ENCODE measurements around the gene TMEM184A.
"Not testable (repeated sequence)": the region's sequence is repeated elsewhere in the genome, so short reads cannot be mapped to it uniquely, and the experiment has no call there.

Gene TMEM184A

DNA sequence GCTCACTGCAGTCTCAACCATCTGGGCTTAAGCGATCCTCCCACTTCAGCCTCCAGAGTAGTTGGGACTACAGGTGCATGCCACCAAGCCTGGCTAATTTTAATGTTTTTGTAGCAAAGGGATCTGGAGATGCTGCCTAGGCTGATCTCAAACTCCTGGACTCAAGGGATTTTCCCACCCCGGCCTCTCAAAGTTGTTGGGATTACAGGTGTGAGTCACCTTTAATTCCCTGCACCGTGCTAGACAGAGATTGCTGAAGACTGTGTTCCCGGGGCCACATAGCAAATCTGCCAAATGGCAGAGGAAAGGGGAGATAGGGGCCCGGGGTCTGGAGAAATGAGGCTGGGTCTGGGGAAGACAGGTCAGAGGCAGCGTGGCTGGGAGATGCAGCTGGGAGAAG lies 34.5 kb upstream of the TMEM184A start:
- no peak for DNase-seq (ENCODE audit: low read depth)

DNA sequence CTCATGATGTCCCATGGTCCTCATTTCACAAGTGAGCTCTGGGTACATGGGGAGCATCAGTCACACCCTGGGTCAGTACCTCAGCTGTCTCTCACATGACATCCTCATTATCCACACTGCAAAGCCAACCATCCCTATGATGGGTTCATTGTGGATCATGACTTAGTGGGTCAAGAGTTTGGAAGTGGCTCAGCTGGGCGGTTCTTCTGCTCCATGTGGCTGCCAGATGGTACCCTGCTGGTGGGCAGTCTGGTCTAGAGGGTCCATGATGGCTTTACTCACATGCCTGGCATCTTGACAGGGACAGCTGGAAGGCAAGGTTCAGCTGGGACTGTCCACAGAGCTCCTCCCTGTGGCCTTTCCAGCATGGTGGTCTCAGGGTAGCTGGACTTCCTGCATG lies 33.0 kb upstream of the TMEM184A start:
- DNase-seq (ENCODE audit: low read depth): no peak

DNA sequence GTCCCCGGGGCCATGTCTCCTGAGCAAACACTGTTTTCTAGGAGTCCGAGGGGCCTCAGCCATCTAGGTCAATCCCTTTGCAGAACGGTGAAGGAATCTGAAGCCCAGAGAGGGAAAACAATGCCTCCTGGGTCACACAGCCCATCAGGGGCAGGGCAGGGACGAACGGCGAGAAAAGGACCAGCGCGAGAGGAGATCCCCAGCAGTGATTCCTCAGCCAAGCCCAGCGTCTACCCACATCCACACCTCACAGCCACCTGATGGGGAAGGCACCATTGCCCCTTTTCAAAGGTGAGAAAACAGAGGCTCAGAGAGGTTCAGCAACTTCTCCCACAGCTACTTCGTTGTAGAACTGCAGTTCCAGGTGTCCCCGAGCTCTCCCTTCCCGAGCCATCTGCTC lies 31.7 kb upstream of the TMEM184A start:
- no peak for DNase-seq (ENCODE audit: low read depth)

DNA sequence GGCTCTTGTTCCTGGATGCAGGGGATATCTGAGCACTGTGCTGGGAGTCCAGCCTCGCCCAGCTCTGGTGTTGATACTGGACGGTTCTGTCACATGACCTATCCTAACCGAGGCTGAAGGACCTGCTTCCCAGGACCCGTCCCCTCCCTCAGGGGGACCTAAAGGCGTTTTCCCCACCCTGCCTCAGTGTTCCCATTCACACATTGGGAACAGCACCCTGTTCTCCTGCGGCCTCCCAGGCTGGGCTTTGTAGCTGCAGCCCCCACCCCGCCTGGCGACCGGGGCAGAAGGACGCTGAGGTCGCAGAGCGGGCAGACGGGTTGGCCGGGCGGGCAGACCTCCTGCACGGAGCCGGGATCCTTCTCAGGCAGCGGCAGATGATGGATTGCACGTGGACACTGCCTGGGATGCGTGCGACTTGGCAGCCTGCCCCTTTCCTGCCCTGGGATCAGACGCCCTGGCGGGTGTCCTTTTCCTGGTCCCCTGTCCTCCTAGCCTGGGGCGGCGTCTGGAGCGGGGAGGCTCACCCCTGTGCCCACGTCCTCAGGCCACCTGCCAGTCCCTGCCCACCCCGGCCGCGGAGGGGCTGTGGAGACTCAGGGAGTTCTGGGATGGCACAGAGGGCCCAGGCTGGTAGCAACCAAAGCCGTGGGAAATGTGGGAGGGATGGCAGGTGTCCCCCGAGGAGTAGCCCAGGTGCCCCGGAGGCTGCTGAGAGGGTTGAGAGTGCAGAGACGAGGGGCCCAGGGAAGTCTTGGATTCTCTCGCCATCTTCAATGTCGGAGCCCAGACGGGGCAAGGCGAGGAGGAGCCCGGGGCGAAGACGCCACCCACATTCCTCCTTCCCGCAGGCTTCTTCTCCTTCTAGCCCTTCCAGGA lies 31.1 kb upstream of the TMEM184A start:
- no peak for DNase-seq (ENCODE audit: low read depth)

DNA sequence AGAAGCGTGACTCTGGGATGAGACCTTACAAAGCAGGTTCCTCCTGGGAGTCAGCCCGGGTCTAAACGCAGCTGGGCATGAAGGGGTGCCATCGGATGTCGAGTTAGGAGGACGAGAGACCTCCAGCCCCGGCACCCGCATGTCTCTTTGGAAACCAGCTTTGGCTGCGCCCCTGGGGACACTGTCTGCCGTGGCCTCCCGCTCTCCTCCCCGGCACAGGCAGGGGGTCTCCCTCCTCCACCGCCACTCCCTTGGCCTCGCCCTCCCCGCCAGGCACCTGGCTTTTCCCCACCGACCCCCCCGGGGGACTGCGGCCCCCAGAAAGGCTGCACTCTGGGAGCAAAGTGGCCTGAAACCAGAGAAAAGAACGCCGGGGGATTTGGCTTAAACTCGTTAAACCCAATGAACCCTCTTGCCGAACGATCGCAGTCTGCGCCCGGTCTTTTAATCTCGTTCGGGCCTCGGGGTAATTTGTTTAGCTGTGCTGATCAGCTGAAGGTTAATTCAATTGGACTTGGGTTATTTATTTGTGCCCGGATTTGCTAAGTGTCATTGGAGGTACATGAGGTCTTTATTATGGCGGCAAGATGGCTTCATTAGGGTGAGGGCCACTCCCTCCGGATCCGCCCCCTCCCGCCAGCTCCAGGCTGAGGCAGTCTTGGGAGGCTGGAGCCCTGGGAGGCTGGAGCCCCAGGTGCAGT lies 30.3 kb upstream of the TMEM184A start:
- DNase-seq (ENCODE audit: low read depth): no peak

DNA sequence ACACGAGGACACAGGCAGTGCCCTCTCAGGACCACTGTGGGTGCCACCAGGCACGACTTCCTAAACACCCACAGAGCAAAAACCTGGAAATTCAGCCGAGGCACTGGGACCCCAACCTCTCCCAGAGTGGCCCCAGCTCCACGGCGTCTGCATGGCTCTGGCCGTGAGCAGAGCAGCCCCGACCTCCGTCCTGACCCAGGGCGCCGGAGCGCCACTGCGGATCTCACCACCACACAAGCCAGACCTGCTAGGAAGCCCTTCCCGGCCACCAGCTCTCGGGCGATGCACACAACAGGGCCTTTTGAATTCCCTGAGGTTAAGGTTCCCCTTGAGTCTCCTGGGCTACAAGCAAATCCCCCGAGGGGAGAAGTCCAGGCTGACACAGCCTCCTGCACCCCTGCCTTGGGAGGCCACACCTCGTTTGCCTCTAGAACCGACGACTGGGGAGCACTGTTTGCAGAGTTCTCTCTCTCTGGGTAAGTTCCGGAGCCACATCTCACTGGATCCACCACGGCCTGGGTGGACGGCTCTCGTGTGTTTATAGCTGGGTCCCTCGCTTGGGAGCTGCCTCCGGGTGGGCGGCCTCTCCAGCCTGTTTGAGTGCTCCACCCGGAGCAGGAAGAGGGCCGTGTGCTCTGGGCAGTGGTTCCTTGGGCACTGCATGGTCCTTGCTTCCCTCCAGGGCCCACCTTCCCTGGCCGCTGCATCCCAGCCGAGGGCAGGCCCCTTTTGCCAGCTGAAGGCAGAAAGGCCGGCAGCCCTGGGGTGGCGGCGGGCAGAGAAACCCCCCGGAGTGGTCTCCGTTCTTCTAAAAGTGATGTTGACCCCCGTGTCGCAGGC lies 29.4 kb upstream of the TMEM184A start:
- DNase-seq (ENCODE audit: low read depth): no peak

DNA sequence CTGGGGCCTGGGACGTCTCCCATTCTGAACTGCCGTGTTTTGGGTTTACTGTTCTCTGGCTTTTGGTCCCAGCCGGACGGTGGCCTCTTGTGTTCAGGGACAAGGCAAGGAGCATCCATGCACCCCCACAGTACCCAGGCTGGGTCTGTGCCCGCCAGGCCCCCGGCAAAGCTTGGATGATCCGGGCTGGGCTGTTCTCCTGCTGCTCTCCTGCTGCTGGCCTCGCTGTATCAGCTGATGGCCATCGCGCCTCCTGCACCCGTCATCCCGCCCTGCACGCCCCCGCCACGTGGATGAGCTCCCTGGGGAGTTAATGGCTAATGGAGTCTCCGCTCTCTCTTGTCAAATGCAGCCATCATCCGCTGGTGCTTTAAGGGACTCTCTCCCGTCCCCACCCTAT lies 28.7 kb upstream of the TMEM184A start:
- DNase-seq (ENCODE audit: low read depth): no peak

DNA sequence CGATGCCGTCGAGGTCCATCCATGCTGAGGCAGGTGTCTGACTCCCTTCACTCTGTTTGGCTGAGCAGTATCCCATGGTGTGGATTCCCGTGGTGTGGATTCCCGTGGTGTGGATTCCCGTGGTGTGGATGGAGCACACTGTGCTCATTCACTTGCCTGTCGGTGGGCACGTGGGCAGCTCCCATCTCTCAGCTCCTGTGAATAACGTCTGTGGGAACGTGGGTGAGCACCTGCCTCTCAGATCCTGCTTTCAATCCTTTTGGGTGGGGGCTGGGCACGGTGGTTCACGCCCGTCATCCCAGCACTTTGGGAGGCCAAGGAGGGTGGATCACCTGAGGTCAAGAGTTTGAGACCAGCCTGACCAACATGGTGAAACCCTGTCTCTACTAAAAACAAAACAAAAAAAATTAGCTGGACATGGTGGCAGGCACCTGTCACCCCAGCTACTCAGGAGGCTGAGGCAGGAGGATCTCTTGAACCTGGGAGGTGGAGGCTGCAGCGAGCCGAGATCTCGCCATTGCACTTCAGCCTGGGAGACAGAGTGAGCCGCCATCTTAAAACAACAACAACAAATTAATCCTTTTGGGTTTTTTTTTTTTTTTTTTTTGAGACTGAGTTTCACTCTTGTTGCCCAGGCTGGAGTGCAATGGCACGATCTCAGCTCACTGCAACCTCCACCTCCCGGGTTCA lies 27.4 kb upstream of the TMEM184A start:
- not testable (repeated sequence) for DNase-seq (ENCODE audit: low read depth)

DNA sequence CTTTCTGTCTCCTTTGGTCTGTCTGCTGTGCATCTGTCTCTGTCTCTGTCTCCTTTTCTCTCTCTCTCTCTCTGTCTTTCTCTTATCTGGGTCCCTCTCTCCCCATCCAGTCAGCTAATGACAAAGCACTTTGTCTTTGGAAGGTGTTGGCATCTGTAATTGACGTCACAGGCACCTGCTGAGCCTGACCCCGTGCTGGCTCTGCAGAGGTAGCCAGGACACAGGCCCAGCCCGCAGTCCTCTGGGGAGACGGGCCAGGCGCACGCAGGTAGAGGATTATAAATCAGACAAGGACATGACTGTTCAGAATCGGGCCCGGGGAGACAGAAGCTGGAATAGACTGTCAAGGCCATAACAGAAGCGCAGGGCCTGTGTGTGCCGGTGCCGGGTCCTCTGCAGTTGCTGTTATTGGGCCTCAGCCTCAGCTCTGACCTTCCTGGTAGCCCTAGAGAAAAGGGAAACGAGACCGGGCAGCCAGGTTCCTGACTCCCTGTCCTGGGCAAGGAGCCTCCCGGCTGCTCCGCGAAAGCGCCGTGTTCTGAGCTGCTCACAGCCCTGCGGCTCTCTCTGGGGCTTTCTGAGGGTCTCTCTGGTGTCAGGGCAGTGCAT lies 24.5 kb upstream of the TMEM184A start:
- no peak for DNase-seq (ENCODE audit: low read depth)

DNA sequence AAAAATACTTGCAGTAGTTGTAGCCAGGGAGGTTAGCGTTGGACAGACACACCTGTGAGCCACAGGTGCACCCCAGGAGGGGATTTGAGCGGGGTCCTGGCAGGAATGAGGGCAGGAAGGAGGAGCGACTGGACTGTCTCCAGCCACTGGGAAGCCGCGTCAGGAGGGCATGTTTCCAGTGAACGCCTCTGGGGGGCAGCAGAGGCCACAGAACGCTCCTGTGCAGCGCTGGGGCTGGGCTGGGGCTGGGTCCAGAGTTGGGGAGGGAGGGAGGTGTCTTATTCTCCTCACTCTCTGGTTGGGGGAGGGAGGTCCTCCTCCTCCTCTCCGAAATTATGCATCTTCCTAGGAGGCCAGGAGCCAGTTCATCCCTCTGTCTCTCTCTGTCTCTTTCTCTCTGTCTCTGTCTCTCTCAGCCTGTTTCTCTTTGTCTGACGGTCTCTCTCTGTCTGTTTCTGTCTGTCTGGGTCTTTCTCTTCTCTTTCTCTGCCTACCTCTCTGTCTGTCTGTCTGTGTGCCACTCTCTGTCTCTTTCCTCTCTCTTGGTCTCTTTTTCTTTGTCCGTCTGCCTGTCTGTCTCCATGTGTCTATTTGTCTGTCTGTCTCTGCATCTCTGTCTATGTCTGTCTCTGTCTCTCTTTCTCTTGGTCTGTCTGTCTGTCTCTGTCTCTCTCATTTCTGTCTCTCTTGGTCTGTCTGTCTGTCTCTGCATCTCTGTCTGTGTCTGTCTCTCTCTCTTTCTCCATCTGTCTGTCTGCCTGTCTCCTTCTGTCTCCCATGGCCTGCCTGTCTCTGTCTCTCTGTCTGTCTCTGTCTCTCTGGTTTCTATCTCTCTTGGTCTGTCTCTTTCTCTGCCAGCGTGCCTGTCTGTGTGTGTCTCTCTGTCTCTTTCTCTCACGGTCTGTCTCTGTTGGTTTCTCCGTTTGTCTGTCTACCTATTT lies 23.7 kb upstream of the TMEM184A start:
- DNase-seq (ENCODE audit: low read depth): peak; percentile 51

DNA sequence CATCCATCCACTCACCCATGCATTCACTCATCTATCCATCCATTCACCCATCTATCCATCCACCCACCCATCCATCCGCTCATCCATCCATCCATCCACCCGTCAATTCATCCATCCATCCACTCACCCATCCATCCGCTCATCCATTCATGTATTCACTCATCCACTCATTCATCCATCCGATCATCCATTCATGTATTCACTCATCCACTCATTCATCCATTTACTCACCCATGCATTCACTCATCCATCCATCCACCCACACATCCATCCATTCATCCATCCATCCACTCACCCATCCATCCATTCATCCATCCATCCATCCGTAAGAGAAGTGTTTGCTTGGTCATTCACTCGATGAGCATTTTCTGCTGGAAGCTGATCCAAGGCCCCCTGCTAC lies 22.5 kb upstream of the TMEM184A start:
- no peak for DNase-seq (ENCODE audit: low read depth)

DNA sequence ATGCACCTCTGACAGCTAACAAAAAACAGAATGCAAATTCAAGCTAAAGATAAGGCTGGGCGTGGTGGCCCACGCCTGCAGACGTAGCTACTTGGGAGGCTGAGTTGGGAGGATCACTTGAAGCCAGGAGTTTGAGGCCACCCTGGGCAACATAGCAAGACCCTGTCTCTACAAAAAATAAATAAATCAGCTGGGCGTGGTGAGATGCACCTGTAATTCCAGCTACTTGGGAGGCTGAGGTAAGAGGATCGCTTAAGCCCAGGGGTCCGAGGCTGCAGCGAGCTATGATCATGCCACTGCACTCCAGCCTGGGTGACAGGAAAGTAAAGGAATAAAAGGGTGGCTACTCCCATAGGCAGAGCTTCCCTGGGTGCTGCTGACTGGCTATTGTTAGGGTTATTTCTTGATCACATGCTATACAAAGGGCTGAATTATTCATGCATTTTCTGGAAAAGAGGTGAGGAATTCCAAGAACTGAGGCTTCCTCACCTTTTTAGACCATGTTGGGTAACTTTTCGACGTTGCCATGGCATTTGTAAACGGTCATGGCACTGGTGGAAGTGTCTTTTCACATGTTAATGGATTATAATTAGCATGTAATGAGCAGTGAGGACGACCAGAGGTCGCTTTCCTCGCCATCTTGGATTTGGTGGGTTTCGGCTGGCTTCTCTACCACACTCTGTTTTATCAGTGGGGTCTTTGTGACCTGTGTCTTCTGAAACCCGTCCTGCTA lies 20.7 kb upstream of the TMEM184A start:
- no peak for DNase-seq (ENCODE audit: low read depth)

DNA sequence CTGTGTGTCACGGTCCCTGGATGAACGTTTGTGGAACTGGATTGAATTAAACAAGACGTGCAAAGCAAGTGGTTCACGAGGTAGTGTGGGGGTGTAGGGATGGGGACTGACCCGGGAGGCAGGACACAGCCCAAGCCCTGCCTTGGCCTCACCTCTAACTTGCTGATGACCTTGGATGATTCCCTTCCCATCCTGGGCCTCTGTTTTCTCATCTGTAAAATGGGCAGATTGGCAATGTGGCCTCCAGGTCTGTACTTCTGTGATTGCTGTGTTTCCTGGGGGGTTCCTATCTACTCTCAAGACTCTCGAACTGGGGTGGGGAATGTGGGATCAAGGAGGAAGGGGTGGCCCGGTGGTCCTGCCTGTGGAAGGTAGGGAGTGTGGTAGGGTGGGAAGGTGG lies 19.8 kb upstream of the TMEM184A start:
- DNase-seq (ENCODE audit: low read depth): no peak

DNA sequence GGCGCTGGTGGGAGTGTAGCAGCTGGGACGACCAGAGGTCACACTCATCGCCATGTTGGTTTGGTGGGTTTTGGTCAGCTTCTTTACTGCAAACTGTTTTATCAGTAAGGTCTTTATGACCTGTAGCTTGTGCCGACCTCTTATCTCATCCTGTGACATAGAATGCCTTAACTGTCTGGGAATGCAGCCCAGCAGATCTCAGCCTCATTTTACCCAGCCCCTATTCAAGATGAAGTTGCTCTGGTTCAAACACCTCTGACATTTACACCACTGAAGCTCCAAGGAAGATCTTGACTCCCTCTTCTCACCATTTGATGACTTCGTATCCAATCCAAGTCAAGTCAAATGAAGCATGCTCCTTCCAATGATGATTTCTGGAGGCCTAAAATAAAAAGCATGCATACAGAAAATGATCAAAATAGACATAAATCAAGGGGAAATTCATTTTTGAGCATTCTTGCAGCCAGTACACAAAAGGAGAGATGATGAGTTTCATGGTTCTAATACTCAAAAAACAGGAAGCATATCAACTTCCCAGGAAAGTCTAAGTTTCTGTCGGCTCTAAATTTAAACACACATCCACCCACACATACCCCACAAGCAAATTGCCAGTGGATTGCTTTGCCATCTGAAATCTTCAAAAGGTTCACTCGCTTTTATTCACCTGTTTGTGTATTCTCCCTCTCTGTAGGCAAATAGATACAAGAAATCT lies 16.3 kb upstream of the TMEM184A start:
- DNase-seq (ENCODE audit: low read depth): no peak

DNA sequence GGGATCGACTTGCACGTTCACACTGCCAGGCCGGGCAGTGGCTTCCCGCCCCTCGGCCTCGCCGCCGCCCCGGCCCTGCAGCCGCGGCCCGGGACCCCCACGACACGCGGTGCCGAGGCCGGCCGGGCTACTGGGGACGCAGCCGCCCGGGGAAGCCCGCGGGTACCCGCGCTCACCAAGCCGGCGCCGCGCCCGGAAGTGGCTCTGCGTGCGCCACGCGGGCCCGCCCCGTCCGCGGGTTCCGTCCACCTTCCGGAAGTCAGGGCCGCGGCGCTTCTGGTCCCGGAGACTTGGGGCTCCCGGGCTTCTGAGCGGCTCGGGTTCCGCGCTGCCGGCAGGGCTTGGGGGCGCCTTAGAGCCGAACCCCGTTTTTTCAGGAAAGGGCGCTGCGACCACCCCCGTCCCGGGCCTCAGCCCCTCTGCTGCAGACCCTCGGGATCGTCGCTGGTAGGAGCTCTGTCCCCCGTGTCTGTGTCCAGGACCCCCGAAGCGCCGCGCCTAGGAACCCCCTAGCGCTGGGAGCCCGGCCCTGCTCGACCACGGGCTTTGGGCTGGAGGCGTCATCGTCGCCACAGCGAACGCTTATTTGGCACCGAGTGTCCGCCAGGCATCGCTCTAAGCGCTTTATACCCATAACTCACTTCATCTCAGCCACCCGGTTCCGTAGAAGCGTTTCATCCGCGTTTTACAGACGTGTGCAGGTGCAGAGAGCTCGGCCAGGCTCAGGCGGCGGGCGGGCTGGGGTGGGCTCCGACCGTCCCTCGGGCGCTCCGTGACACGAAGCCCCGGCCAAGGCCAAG lies 14.0 kb upstream of the TMEM184A start, which contains the start of gene PSMG3:
PSMG3 (minus strand) TSS at position 200 of the 800 bp plus-strand sequence. CDS start 693 bp downstream, outside the sequence.
- DNase-seq (ENCODE audit: low read depth): peak; percentile 83

DNA sequence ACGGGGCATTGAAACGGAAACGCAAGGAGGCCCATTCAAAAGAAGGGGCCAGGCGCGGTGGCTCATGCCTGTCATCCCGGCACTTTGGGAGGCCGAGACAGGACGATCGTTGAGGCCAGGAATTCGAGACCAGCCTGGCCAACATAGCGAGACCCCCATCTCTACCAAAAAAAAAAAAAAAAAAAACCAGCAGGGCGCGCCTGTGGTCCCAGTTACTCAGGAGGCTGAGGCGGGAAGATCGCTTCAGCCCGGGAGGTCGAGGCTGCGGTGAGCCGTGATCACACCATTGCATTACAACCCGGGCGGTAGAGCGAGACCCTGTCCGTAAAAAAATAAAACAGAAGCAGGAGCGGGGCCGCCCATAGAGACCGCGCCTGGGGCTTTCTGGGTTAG lies 13.4 kb upstream of the TMEM184A start:
- DNase-seq (ENCODE audit: low read depth): no peak

DNA sequence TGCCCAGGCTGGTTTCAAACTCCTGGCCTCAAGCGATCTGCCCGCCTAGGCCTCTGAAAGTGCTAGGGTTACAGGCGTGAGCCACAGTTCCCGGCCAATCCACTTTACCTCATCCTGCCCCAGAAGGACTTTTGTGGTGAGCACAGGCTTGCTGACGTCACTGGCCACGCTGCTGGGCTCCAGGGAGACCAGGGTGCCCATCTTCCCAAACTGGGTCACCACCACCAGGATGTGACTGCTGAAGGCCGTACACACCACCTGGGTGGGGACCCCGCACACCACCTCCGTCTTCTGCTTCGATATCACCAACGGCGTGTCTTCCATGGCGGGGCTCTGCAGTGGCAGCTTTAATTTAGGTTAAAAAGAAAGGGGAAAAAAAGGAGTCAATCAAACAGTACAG lies 13.0 kb upstream of the TMEM184A start:
- no peak for DNase-seq (ENCODE audit: low read depth)

DNA sequence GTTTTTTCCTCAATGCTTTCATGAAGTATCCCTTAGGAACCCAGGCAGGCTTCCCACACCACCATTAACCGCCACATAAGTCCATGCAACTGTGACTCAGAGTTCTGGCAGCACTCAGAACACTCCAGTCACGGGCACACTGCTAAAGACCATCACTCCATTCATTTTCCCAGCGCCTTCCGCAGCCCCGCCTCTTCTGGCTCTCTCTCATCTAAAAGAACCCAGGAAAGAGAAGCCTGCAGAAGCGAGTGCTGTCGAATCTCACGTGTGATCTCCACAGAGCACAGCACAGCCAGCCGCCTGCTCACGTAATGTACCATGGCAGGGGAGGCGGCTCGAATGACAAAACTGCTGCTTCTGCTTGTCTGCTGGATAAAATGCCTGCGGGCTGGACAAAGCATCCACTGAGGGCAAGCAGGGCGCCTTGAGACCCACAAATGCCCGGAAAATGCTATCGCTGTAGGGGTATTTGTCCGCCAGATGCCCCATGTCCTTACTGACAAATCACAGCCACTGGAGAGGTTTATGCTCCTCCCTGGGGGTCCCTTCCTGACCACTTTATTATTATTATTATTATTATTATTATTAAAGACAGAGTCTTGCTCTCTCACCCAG lies 12.0 kb upstream of the TMEM184A start:
- DNase-seq (ENCODE audit: low read depth): no peak
